ENCODE data around the gene LCN9. TPM values are rescaled to one million over a fixed set of nuclear protein-coding genes. Genes with fewer than 3 reads are reported as not detected.

Gene LCN9
- total RNA-seq, 8 experiments from 2014 or later = 0.78 to 1.7 (median 0.81) TPM; not detected in 5

DNA sequence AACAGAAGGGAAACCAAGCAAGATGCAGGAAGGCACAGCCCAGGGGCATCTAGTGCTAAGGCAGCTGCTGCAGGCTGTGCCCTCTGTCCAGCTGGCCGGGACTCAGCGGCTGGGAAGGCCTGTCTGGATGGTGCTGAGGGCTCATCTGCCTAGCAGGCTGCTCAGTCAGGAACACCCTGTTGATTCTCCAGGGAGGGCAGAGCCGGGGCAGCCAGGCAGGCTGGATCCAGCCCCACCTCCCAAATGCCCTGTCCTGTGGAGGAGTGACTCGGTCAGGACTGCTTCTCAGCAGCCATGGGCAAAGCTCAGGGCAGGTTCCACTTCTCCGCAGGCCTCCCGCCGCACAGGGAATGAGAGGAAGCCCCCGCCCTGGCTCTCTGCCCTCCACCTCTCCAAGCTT, 7.8 kb upstream of the LCN9 start:
- peak in 3 of 8 experiments; percentile 37 to 70 (median 41) for ATAC-seq (replicated peaks in 6 of 8)
- 0 to 100% methylated on average over 1 of the region's 8 CpGs; no CpG with 5 or more reads in 8 of the 10 experiments for WGBS, 10 experiments

DNA sequence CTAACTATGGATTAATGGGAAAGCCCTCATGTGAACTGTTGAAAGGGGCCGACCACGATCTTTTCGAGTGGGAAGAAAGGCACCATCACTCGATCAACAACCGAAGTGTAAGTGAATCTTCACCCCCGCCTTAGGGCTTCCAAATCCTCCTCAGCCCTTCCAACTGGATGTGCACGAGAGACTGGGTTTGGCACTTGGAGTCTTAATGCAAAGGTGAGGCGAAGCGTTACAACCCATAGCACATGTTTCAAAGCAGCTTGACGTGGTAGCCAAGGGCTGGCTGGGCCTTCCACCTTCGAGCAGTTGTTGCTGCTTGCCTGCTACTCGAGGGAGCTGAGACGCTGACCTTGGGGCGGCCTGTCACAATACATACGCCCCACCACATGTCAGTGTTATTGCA, 5.7 kb upstream of the LCN9 start:
- no peak for ATAC-seq (replicated peaks in 6 of 8)
- no peak overlapping the region for H3K27ac ChIP-seq
- WGBS, 10 experiments = 31 to 88% (median 76%) methylated on average over 1 to 14 of the region's 15 CpGs; no CpG with 5 or more reads in 3 of the 10 experiments
- in situ Hi-C loops (cut with MboI; ENCODE audit: low pct_unique_long_range_greater_than_20kb in 2 of 9, low sequenced_read_pairs in 9 of 9, unreplicated experiment in 9 of 9) = no loop called here
- no peak overlapping the region for H3K4me3 ChIP-seq
- no peaks in the 10 kb centered on the region for H3K4me1 ChIP-seq (replicated peaks in 1 of 2)

More for the DNA sequence above, 7.8 kb upstream of the LCN9 start:
- in situ Hi-C loops (cut with MboI; ENCODE audit: low pct_unique_long_range_greater_than_20kb in 2 of 9, low sequenced_read_pairs in 9 of 9, unreplicated experiment in 9 of 9) = no loop called here
- Histone ChIP-seq H3K4me3 (no peak overlapping the region), H3K4me1 (replicated peaks in 1 of 2) (no peaks in the 10 kb centered on the region), H3K27ac (no peak overlapping the region)

DNA sequence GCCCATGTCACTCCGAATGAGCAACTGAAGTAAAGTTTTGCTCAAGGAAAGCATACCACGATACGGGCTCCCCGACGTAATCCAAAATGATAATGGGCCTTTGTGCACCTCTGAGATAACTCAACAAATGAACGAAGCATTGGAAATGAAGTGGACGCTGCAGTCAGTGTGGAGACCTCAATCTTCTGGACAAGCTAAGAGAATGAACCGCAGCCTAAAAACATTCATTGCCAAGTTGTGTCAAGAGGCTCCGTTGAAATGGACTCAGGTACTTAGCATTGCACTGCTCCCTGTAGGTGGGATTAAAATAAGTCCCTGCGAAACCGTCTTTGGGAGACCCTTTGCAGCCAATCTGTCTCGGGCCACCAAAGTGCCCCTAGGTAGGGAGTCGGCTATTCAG, 3.9 kb upstream of the LCN9 start:
- in situ Hi-C loops (cut with MboI; ENCODE audit: low pct_unique_long_range_greater_than_20kb in 2 of 9, low sequenced_read_pairs in 9 of 9, unreplicated experiment in 9 of 9) = no loop called here

DNA sequence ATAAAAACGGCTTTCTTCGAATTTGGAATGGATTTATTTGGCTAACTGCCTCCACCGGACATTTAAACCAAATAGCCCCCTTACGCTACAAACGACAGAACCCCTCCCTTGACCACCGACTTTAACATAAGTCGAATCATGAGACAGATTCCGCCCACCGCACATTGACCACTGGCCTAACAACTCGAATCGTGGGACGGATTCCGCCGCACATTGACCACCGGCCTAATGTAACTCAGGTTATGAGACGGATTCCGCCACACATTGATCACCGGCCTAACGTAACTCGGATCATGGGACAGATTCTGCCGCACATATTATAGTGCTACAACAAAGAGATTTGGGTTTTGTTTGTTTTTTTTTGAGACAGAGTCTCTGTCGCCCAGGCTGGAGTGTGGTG, 2.7 kb upstream of the LCN9 start:
- no peak for ATAC-seq (replicated peaks in 6 of 8)
- Histone ChIP-seq H3K27ac (no peak overlapping the region), H3K4me3 (no peak overlapping the region), H3K4me1 (replicated peaks in 1 of 2) (no peaks in the 10 kb centered on the region)
- WGBS, 10 experiments = 73 to 100% (median 92%) methylated on average over 1 to 20 of the region's 22 CpGs; no CpG with 5 or more reads in 1 of the 10 experiments
- in situ Hi-C loops (cut with MboI; ENCODE audit: low pct_unique_long_range_greater_than_20kb in 2 of 9, low sequenced_read_pairs in 9 of 9, unreplicated experiment in 9 of 9) = no loop called here

More for the DNA sequence above, 3.9 kb upstream of the LCN9 start:
- H3K27ac ChIP-seq = no peak overlapping the region
- H3K4me3 ChIP-seq = no peak overlapping the region
- H3K4me1 ChIP-seq (replicated peaks in 1 of 2) = no peaks in the 10 kb centered on the region
- no peak for ATAC-seq (replicated peaks in 6 of 8)
- 42 to 95% (median 90%) methylated on average over 2 to 9 of the region's 13 CpGs; no CpG with 5 or more reads in 5 of the 10 experiments for WGBS, 10 experiments

DNA sequence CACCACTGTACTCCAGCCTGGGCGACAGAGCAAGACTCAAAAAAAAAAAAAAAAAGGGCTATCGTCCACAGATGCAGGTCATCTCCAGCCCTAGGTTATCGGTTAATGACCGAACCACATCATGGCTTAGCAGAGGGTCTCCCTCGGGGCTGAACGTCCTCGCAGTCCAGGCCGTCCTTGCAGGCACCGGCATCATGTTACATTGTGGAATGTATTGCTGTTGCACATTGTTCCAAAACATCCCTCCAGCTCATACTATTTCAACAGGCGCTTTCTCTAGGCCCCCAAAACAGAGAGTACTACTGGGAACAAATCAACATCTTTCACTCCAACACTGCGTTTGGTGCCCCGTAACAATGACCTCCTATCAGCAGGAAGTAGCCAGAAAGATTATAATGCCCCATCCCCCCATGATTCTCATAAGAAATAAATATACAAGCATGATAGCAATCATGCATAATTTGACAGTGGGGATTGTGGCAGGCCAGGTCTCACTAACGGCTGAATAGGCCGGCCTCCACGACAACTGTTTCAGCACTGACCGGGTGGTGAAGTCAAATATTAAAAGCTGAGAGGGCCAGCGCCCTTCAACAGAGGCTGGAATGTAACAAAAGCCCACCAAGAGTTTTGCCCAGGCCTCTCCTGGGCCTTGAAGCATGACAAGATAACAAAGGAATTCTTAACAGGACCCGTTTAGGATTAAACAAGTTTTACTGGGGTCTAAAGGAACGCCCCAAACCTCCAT, 1.1 kb upstream of the LCN9 start:
- in situ Hi-C loops (cut with MboI; ENCODE audit: low pct_unique_long_range_greater_than_20kb in 2 of 9, low sequenced_read_pairs in 9 of 9, unreplicated experiment in 9 of 9) = no loop called here
- no peaks in the 10 kb centered on the region for H3K4me1 ChIP-seq (replicated peaks in 1 of 2)
- no peak for ATAC-seq (replicated peaks in 6 of 8)
- 37 to 73% (median 61%) methylated on average over 2 to 13 of the region's 19 CpGs; no CpG with 5 or more reads in 2 of the 10 experiments for WGBS, 10 experiments
- H3K27ac ChIP-seq = no peak overlapping the region
- no peak overlapping the region for H3K4me3 ChIP-seq

DNA sequence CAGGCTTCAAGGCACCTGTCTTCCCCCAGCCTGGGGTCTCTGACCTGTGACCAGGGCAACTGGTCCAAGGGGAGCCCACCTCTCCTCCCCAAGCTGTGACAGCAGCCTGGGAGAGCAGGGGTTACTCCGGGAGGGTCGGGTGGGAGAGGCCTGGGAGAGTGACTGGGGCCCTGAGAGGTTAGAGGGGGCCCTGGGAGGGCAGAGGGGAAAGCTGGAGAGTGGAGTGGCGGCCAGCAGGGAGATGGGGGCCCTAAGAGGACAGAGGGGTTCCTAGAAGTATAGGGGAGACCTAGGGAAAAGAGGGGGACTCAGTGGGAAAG, 302 bp downstream of the LCN9 start:
- no CpG with 5 or more reads among the region's 3 CpGs for WGBS, 10 experiments
- no peak overlapping the region for H3K4me3 ChIP-seq
- ATAC-seq (replicated peaks in 6 of 8) = no peak
- H3K27ac ChIP-seq = no peak overlapping the region
- H3K4me1 ChIP-seq (replicated peaks in 1 of 2) = no peaks in the 10 kb centered on the region
- in situ Hi-C loops (cut with MboI; ENCODE audit: low pct_unique_long_range_greater_than_20kb in 2 of 9, low sequenced_read_pairs in 9 of 9, unreplicated experiment in 9 of 9) = no loop called here

DNA sequence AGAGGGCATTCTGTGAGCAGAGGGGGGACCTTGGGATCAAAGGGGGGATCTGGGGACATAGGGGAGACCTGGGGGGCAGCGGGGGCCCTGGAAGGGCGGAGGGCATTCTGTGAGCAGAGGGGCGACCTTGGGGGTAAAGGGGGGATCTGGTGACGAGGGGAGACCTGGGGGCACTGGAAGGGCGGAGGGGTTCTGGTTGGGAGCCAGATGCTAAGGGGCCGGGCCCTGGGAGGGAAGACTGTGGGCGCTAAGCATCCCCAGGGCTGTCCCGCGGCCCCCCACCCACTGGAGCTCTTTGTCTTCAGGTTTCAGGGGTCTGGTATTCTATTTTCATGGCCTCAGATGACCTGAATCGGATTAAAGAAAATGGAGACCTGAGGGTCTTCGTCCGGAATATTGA, 748 bp downstream of the LCN9 start:
- Histone ChIP-seq H3K4me3 (no peak overlapping the region), H3K4me1 (replicated peaks in 1 of 2) (no peaks in the 10 kb centered on the region), H3K27ac (no peak overlapping the region)
- WGBS, 10 experiments = 0 to 100% (median 48%) methylated on average over 1 to 2 of the region's 12 CpGs; no CpG with 5 or more reads in 6 of the 10 experiments
- in situ Hi-C loops (cut with MboI; ENCODE audit: low pct_unique_long_range_greater_than_20kb in 2 of 9, low sequenced_read_pairs in 9 of 9, unreplicated experiment in 9 of 9) = no loop called here
- no peak for ATAC-seq (replicated peaks in 6 of 8)

DNA sequence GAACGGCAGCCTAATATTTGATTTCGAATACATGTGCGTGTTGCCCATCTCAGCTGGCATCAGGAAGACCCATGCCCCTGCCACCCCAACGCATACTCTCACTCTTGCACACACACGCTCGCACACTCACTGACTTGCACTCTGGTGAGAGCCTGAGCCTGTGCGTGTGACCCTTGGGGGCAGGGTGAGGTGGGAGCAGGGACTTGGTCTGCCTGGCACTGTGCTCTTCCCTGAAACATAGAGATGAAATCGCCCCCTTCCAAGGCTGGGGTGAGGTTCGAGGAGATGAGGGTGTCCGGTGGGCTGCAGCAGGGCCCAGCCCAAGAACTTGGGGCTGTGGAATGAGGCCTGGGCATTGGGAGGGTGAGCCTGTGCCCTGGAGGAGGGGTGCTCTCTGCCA, 1.2 kb downstream of the LCN9 start:
- Histone ChIP-seq H3K4me1 (replicated peaks in 1 of 2) (no peaks in the 10 kb centered on the region), H3K27ac (no peak overlapping the region), H3K4me3 (no peak overlapping the region)
- ATAC-seq (replicated peaks in 6 of 8) = no peak
- WGBS, 10 experiments = 48 to 100% (median 68%) methylated on average over 1 to 8 of the region's 10 CpGs; no CpG with 5 or more reads in 5 of the 10 experiments
- in situ Hi-C loops (cut with MboI; ENCODE audit: low pct_unique_long_range_greater_than_20kb in 2 of 9, low sequenced_read_pairs in 9 of 9, unreplicated experiment in 9 of 9) = no loop called here

DNA sequence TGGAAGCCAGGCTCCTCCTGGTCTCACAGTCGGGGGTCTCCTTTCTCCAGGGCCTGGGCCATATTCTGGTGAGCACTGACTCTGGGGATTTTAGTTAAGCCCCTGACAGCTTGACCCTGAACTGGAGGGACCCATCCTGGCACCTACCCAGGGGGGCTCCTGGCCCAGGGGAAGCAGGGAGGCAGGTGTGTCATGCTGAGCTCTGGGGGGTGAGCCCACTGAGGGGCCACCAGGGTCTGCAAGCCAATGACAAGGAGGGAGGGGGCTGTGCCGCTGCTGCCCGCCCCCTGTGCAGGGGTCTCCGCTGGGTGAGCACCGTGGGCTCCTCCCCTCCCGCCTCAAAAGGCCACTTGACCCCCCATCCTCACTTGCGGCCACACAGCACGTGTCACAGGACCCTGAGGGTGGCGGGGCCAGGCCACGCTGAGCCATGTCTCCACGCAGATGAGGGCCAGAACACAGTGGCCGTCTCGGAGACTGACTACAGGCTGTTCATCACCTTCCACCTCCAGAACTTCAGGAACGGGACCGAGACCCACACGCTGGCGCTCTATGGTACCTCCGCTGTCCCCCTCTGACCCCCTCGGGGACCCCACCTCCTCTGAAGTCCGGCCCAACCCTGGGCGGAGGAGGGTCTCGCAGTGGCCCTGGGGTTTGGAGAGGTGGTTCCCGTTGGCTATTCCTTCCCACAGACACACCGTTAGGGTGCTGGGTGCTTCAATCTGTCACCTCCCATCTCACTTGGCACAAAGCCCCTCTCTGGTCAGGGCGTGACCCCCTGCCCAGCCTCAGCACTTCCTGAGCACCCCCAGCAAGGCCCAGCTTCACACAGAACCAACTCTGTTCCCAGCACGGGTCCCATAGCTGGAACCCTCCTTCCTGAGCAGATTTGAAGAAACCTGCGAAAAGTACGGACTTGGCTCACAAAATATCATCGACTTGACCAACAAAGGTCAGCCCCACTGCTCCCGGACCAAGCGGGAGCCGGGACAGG, 2.0 kb downstream of the LCN9 start:
- no peak for ATAC-seq (replicated peaks in 6 of 8)
- no peaks in the 10 kb centered on the region for H3K4me1 ChIP-seq (replicated peaks in 1 of 2)
- no peak overlapping the region for H3K4me3 ChIP-seq
- 33 to 93% (median 70%) methylated on average over 3 to 12 of the region's 32 CpGs; no CpG with 5 or more reads in 6 of the 10 experiments for WGBS, 10 experiments
- in situ Hi-C loops (cut with MboI; ENCODE audit: low pct_unique_long_range_greater_than_20kb in 2 of 9, low sequenced_read_pairs in 9 of 9, unreplicated experiment in 9 of 9) = no loop called here
- H3K27ac ChIP-seq = no peak overlapping the region

DNA sequence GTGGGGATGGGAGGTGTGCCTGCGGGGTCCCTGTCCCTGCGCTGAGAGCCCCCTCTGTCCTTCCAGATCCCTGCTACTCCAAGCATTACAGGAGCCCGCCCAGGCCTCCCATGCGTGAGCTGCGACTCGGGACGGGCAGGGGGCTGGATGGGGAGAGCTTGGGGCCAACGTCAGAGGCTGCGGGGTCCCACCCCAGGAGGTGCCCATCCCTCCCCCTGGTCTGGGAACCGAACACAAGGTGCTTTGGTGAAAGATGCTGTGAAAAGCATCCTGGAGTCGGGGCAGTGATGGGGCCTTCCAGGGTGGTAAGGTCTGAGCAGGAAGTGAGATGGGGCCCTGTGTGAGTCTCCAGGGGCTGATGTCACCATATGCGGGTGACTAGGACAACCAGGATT, 2.7 kb downstream of the LCN9 start:
- peak in 3 of 8 experiments; percentile 21 to 40 (median 28) for ATAC-seq (replicated peaks in 6 of 8)
- Histone ChIP-seq H3K27ac (no peak overlapping the region), H3K4me3 (no peak overlapping the region), H3K4me1 (replicated peaks in 1 of 2) (no peaks in the 10 kb centered on the region)
- 20 to 100% (median 65%) methylated on average over 1 of the region's 12 CpGs; no CpG with 5 or more reads in 6 of the 10 experiments for WGBS, 10 experiments
- in situ Hi-C loops (cut with MboI; ENCODE audit: low pct_unique_long_range_greater_than_20kb in 2 of 9, low sequenced_read_pairs in 9 of 9, unreplicated experiment in 9 of 9) = no loop called here

DNA sequence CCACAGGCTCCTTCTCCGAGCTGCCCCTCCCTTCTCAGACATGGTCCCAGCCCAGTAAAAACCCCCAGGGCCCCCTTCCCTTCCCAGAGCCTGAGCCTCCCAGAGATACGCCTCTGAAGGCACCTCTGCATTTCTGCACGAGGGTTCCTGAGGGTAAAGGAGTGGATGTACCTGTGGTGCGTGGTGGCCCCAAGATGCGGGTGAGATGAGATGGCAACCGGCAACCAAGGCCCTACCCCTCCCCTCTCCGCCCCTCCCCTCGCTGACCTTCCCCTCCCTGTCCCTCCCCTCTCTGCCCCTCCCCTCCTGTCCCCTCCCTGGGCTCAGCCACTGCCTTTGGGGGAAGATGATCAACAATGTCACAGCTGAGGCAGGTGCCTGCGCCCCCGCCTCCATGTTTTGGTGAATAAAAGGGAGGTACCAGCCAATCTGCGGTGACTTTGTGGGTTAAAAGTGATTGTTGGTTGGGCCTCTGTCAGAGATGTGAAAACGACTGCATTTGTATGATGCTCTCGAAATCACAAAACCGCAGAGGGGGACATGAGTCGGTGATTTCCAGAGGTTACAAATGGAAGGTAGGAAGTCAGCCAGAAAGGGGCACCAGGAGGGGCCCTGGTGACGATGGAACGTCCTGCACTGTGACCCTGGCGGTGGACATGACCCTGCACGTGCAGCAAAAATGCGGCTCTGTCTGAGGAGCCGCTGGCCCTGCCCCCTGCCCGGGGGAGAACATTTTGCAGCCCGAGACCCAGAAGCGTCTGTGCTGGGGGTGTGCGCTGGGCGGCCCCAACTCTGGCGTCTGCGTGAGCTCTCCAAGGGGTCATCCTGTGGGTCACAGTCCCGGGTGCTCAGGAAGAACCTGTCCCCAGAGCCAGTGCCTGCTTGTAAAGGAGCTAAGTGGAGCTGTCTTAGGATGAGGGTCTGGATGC, 3.7 kb downstream of the LCN9 start:
- no peak for ATAC-seq (replicated peaks in 6 of 8)
- WGBS, 10 experiments = 0 to 68% (median 53%) methylated on average over 3 to 14 of the region's 29 CpGs; no CpG with 5 or more reads in 5 of the 10 experiments
- Histone ChIP-seq H3K27ac (no peak overlapping the region), H3K4me1 (replicated peaks in 1 of 2) (no peaks in the 10 kb centered on the region), H3K4me3 (no peak overlapping the region)
- in situ Hi-C loops (cut with MboI; ENCODE audit: low pct_unique_long_range_greater_than_20kb in 2 of 9, low sequenced_read_pairs in 9 of 9, unreplicated experiment in 9 of 9) = no loop called here

DNA sequence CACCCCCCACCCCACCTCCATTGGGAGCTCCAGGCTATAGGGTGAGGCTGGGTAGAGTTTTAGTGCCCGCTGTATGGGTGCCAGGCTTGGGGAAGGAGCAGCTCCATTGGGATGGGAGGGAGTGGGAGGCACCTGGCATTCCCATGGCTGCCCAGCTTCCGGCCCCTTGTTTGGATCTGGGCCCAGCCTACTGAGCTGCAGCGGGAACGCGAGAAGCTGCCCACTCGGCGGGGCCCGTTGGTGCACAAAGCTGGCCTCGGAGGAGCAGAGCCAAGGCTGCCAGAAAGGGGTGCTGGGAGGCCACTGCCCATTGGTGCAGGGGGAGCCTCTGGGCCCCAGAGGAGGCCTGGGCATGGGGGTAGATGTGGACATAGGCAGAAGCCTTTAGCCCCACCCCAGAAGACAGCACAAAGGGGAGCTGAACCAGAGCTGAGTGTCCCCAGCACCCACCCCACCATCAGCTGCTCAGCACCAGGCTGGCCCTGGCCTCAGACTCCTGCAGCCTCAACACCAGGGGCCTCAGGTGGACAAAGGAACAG, 4.4 kb downstream of the LCN9 start:
- Histone ChIP-seq H3K4me3 (no peak overlapping the region), H3K27ac (no peak overlapping the region), H3K4me1 (replicated peaks in 1 of 2) (no peaks in the 10 kb centered on the region)
- no peak for ATAC-seq (replicated peaks in 6 of 8)
- WGBS, 10 experiments = 93 to 100% (median 100%) methylated on average over 1 to 5 of the region's 9 CpGs; no CpG with 5 or more reads in 5 of the 10 experiments
- in situ Hi-C loops (cut with MboI; ENCODE audit: low pct_unique_long_range_greater_than_20kb in 2 of 9, low sequenced_read_pairs in 9 of 9, unreplicated experiment in 9 of 9) = no loop called here
